GM12801 (cell line): Measurements from ENCODE around the gene CARS2.

Experiments used
- TF ChIP-seq, protein P1 (sequence below): IDR thresholded peaks from one replicate; pipeline ENCODE4 v1.5.1; 2011; ENCODE audit warnings: control low read depth; ENCODE audit not compliant: insufficient read length; ENCODE audit errors: extremely low read depth

CARS2 gene

GRCh38 chr13:110651271-110651670 lies 54.6 kb downstream of the CARS2 start:
- TF ChIP-seq, protein P1, sequence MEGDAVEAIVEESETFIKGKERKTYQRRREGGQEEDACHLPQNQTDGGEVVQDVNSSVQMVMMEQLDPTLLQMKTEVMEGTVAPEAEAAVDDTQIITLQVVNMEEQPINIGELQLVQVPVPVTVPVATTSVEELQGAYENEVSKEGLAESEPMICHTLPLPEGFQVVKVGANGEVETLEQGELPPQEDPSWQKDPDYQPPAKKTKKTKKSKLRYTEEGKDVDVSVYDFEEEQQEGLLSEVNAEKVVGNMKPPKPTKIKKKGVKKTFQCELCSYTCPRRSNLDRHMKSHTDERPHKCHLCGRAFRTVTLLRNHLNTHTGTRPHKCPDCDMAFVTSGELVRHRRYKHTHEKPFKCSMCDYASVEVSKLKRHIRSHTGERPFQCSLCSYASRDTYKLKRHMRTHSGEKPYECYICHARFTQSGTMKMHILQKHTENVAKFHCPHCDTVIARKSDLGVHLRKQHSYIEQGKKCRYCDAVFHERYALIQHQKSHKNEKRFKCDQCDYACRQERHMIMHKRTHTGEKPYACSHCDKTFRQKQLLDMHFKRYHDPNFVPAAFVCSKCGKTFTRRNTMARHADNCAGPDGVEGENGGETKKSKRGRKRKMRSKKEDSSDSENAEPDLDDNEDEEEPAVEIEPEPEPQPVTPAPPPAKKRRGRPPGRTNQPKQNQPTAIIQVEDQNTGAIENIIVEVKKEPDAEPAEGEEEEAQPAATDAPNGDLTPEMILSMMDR, result no peak

- TF ChIP-seq, protein P1, result no peak
These were observed 55.5 kb downstream of the CARS2 start for GRCh38 chr13:110650436-110650835.

- TF ChIP-seq, protein P1, result no peak
These were observed 56.4 kb downstream of the CARS2 start for GRCh38 chr13:110649551-110649950.

DNA sequence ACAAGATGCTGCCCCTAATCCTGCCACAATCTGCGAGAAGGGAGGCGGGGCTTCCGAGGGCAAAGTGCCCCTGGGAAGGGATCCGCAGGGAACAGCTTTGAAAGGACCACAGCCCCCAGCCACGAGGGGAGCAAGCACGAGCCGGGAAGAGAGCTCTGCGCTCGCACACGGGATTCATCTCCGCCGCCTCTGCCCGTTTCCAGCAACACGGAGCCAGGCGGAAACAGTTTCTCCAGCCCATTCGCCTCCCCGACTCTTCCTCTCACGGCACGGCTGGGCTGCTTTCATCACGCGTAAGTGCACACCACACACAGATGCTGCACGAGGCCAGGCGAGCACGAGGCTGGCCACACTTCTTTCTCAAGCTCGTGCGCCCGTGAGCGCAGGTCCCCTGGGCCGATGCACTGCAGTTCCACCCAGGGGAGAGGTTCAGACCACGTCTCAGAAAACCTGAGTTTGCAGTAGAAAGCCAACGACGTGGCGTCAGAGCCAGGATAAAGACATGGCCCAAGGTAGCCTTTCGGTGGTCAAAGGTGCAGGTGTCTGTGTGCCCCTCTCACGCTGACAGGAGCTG lies 57.0 kb downstream of the CARS2 start:
- TF ChIP-seq, protein P1, result no peak

DNA sequence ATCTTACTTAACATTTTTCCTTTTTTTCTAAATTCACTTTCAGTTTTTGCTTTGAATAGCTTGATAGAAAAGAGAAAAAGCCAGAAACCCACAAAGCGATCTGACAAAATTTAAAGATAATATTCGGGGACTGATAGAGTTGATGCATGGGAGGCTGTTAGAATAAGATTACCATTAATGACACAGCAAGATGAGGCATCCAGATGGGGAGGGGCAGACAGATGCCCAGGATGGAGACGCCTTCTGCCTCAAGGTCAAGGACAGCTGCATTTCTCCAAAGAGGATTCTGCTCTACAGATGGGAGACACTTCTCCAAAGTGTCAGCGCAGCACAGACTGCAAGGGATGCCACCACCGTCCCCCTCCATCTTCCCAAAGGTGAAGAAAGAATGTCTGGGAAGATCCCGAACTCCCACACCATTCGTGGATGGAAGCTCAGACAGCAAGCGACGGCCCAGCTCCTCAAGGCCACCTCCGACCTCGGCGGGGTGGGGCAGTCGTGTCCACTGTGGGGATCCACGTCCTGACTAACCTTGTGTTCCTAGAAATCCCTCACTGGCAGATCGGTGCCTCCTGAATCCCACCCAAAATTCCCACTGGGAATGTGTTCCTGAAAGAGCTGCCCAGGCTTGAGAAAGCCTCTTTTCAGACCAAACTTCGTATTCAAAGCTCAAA lies 57.6 kb downstream of the CARS2 start:
- TF ChIP-seq, protein P1, result no peak

- TF ChIP-seq, protein P1, result no peak
These were observed 58.6 kb downstream of the CARS2 start for GRCh38 chr13:110647365-110647737.

- TF ChIP-seq, protein P1, result no peak
These were observed 59.2 kb downstream of the CARS2 start for GRCh38 chr13:110646442-110647364.
